ENCODE data around the gene MYBPC3.

The MYBPC3 gene

DNA sequence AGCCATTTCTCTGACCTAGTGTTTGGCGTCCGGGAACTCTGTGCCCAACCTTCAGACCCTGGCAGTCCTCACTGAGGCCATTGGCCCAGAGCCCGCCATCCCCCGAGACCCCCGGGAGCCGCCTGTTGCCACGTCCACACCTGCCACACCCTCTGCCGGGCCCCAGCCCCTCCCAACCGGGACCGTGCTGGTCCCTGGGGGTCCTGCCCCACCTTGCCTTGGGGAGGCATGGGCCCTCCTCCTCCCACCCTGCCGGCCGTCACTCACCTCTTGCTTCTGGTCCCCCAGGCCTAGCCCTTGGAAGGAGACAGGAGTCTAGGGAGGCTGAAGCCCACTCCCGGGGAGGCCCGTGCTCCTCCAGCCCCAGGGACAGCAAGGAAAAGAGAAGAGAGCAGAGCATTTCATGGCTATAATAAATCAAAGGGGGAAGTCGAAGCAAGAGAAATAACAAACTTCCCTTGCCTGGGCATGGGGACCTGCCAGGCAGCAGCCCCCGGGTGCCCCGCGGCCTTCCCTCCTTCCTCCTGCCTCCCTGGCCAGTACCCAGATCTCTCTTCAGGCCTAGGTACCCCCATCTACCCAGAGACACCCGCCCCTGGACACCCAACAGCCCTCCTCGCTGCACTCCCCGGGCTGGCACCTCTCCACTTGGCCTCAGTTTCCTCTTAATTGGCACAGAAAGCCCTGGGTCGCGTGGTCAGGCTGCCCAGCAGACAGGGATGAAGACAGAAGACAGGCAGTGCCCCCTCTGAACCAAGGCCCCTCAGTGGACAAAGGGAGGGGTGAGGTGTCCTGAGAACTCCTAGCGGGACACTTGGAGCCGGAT is 42.9 kb upstream of the MYBPC3 start:
- no peak for DNase-seq (ENCODE audit: low read depth)
- TF ChIP-seq, protein P1, sequence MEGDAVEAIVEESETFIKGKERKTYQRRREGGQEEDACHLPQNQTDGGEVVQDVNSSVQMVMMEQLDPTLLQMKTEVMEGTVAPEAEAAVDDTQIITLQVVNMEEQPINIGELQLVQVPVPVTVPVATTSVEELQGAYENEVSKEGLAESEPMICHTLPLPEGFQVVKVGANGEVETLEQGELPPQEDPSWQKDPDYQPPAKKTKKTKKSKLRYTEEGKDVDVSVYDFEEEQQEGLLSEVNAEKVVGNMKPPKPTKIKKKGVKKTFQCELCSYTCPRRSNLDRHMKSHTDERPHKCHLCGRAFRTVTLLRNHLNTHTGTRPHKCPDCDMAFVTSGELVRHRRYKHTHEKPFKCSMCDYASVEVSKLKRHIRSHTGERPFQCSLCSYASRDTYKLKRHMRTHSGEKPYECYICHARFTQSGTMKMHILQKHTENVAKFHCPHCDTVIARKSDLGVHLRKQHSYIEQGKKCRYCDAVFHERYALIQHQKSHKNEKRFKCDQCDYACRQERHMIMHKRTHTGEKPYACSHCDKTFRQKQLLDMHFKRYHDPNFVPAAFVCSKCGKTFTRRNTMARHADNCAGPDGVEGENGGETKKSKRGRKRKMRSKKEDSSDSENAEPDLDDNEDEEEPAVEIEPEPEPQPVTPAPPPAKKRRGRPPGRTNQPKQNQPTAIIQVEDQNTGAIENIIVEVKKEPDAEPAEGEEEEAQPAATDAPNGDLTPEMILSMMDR (conservative IDR thresholded peaks at IDR 0.05; ENCODE audit: control insufficient read depth, insufficient read depth, low read depth, low read length) = no peak
- H3K4me3 ChIP-seq (ENCODE audit: control insufficient read depth, low read depth, low read length) = no peak overlapping the region

DNA sequence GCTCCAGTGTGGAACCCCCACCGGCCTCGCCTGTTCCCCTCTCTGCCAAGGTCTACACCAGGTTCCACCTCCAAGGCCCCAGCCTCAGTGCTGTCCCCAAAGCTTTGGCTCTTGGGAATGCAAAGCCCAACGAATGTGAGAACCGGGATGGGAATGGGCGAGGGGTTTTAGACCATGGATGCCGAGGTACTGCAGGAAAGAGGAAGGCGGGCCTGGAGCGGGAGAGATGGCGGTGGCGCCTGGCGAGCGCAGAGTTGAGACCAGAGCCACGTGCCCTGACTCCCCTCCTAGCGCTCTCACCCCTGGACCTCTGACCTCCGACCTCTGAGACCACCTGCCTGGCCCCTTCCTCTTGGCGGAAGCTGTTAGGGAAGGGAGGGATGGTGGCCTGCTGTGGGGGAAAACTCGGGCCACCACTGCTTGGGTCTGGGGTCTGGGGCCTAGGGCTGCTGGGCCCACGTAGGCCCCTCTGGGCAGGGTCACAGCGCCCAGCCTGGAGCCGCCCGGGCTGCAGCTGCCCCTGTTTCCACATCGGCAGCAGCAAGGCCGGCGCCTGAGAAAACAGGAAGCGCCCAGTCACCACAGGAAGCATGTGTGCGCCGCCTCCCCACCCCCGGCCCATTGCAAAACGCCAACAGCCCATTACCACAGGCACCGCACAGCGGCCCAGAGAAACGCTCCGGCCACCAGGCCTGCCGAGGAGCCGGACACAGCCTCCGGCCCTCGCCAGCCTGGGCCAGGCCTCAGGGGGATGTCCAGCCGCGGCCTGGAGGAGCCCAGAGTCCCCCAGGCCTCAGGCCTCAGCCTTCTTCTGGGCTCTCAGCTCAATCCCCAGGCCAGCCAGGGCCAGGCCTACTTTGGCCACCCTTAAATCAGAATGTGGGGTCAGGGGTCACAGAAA is 42.1 kb upstream of the MYBPC3 start:
- DNase-seq (ENCODE audit: low read depth) = no peak
- H3K4me3 ChIP-seq (ENCODE audit: control insufficient read depth, low read depth, low read length) = no peak overlapping the region
- TF ChIP-seq, protein P1 (conservative IDR thresholded peaks at IDR 0.05; ENCODE audit: control insufficient read depth, insufficient read depth, low read depth, low read length) = no peak

DNA sequence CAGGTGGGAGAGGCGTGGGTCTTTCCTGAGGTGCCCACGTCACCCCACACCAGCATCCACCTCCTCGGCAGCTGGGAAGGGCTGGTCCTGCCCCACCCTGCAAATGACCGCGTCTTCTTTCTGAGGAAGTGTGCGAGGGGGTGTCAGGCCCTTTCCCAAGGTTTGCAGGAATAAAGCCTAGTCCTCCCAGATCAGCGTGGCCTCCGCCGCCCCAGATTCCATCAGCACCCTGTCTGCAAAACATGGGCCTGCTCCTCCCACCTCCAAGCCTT is 41.5 kb upstream of the MYBPC3 start:
- TF ChIP-seq, protein P1 (conservative IDR thresholded peaks at IDR 0.05; ENCODE audit: control insufficient read depth, insufficient read depth, low read depth, low read length) = no peak
- H3K4me3 ChIP-seq (ENCODE audit: control insufficient read depth, low read depth, low read length) = no peak overlapping the region

DNA sequence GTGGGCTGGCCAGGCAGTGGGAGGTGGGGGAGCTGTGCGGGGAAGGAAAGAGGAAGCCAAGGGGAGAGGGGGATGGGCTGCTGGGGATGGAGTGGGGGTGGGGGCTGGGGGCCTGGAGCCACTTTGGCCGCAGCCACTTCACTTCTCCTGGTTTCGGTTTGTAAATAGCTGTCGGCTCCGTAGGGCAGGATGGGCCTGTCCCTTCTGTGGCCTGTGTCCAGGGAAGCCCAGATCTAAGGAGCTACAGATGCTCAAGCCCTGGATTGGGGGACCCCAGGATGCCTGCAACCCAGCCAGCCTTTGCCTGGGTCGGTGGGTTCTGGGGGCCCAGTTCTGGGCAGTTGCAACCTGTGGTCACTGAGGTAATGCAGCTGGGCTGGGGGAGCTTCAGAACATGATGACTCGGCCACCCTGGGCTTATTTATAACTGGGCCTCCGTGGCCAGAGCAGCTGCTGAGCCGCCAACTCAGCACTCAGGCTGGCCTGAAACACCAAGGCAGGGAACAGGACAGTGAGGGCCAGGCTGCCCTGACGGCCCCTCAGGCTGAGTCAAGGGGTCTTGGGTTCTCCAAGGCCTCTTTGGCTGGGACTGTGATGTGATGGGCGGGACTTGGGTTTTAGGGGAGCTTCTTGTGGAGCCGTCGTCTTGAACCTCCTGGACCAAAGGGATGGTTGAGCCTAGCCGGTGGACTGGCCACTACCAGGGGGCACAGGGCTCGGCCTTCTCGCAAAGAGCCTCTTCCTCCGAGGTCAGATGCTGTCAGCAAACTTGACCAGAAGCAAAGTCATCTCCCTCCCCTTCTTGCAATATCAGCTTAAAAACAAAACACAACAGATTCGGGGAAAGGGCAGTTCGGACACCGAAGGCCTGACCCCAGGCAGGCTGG is 40.9 kb upstream of the MYBPC3 start:
- H3K4me3 ChIP-seq (ENCODE audit: control insufficient read depth, low read depth, low read length) = no peak overlapping the region
- TF ChIP-seq, protein P1 (conservative IDR thresholded peaks at IDR 0.05; ENCODE audit: control insufficient read depth, insufficient read depth, low read depth, low read length) = no peak
- DNase-seq (ENCODE audit: low read depth) = peak; percentile 64

More for the DNA sequence above, 41.5 kb upstream of the MYBPC3 start:
- DNase-seq (ENCODE audit: low read depth) = no peak

DNA sequence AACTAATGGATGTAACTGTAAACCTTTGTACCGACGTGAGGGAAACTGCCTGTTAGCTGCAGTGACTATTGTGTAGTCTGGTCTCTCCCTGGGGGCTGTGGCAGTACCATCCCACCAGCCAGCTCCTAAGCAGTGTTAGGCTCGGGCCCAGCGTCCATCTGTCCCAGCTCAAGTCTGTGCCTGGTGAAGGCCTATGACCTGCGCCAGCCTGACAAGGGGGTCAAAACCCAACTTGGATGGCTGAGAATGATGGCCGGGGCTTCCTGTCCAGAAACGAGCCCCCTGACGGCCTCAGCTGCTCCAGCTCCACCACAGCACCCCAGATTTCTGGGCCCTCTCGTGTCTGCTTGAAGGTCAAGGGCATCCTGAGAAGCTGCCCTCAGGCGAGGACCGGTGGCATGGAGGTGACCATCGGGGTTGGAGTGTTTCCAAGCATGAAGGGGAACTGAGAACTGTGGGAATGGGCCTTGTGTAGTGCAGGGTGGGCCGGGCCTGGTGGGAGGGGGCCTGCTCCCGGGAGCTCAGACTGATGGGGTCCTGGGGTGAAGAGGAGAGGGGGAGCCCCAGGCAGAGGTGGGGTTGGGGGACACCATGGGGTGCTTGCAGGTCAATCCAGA is 40.2 kb upstream of the MYBPC3 start:
- no peak for DNase-seq (ENCODE audit: low read depth)
- TF ChIP-seq, protein P1 (conservative IDR thresholded peaks at IDR 0.05; ENCODE audit: control insufficient read depth, insufficient read depth, low read depth, low read length) = no peak
- H3K4me3 ChIP-seq (ENCODE audit: control insufficient read depth, low read depth, low read length) = no peak overlapping the region
